HEK293 (cell line): ENCODE measurements around the gene FAM209A.
A peak's percentile ranks its signal among the peaks of the same experiment; 100 is the strongest.

Experiments used
- BCL11B ChIP-seq: fragments of 450-650 bp; formaldehyde crosslinking; IDR thresholded peaks from 2 replicates; pipeline ENCODE4 v1.5.1; 2016; ENCODE audit warnings: low read depth, missing biosample characterization, missing genetic modification characterization
- FEZF1 ChIP-seq: fragments of 450-650 bp; formaldehyde crosslinking; IDR thresholded peaks from 2 replicates; pipeline ENCODE4 v1.5.1; 2016; ENCODE audit warnings: missing biosample characterization, missing genetic modification characterization
- GLIS2 ChIP-seq: fragments of 450-650 bp; formaldehyde crosslinking; IDR thresholded peaks from 2 replicates; pipeline ENCODE4 v1.5.1; 2016; ENCODE audit warnings: missing biosample characterization, missing genetic modification characterization
- KLF1 ChIP-seq: fragments of 450-650 bp; formaldehyde crosslinking; IDR thresholded peaks from 2 replicates; pipeline ENCODE4 v1.5.1; 2016; ENCODE audit warnings: missing biosample characterization, missing genetic modification characterization
- OSR2 ChIP-seq: fragments of 450-650 bp; formaldehyde crosslinking; IDR thresholded peaks from 2 replicates; pipeline ENCODE4 v1.5.1; 2016; ENCODE audit warnings: missing biosample characterization, missing genetic modification characterization
- REPIN1 ChIP-seq: fragments of 450-650 bp; formaldehyde crosslinking; IDR thresholded peaks from 2 replicates; pipeline ENCODE4 v1.5.1; 2017; ENCODE audit warnings: missing biosample characterization, missing genetic modification characterization, low read depth
- SCRT1 ChIP-seq: fragments of 450-650 bp; formaldehyde crosslinking; IDR thresholded peaks from 2 replicates; pipeline ENCODE4 v1.5.1; 2016; ENCODE audit warnings: missing biosample characterization, missing genetic modification characterization, borderline replicate concordance
- ZBTB1 ChIP-seq: fragments of 450-650 bp; formaldehyde crosslinking; IDR thresholded peaks from 2 replicates; pipeline ENCODE4 v1.5.1; 2016; ENCODE audit warnings: missing biosample characterization, missing genetic modification characterization
- ZBTB17 ChIP-seq: fragments of 450-650 bp; formaldehyde crosslinking; IDR thresholded peaks from 2 replicates; pipeline ENCODE4 v1.5.1; 2016; ENCODE audit warnings: missing biosample characterization, missing genetic modification characterization
- ZBTB21 ChIP-seq: fragments of 450-650 bp; formaldehyde crosslinking; IDR thresholded peaks from 2 replicates; pipeline ENCODE4 v1.5.1; 2017; ENCODE audit warnings: missing biosample characterization, missing genetic modification characterization
- ZBTB44 ChIP-seq: fragments of 450-650 bp; IDR thresholded peaks from 2 replicates; pipeline ENCODE4 v1.5.1; 2018; ENCODE audit warnings: missing biosample characterization, mild to moderate bottlenecking, missing genetic modification characterization
- ZBTB48 ChIP-seq: fragments of 450-650 bp; formaldehyde crosslinking; IDR thresholded peaks from 2 replicates; pipeline ENCODE4 v1.5.1; 2016; ENCODE audit warnings: missing biosample characterization, missing genetic modification characterization
- ZNF132 ChIP-seq: fragments of 450-650 bp; formaldehyde crosslinking; IDR thresholded peaks from 2 replicates; pipeline ENCODE4 v1.5.1; 2017; ENCODE audit warnings: missing biosample characterization, missing genetic modification characterization, borderline replicate concordance
- ZNF138 ChIP-seq: fragments of 450-650 bp; formaldehyde crosslinking; IDR thresholded peaks from 2 replicates; pipeline ENCODE4 v1.5.1; 2016; ENCODE audit warnings: missing biosample characterization, missing genetic modification characterization, borderline replicate concordance
- ZNF148 ChIP-seq: fragments of 450-650 bp; formaldehyde crosslinking; IDR thresholded peaks from 2 replicates; pipeline ENCODE4 v1.5.0; 2017; ENCODE audit warnings: missing biosample characterization, missing genetic modification characterization, borderline replicate concordance
- ZNF2 ChIP-seq: fragments of 450-650 bp; formaldehyde crosslinking; IDR thresholded peaks from 2 replicates; pipeline ENCODE4 v1.5.1; 2016; ENCODE audit warnings: missing biosample characterization, missing genetic modification characterization
- ZNF211 ChIP-seq: fragments of 450-650 bp; formaldehyde crosslinking; IDR thresholded peaks from 2 replicates; pipeline ENCODE4 v1.5.1; 2016; ENCODE audit warnings: low read depth, missing biosample characterization, missing genetic modification characterization
- ZNF24 ChIP-seq: fragments of 450-650 bp; formaldehyde crosslinking; IDR thresholded peaks from 2 replicates; pipeline ENCODE4 v1.5.1; 2016; ENCODE audit warnings: missing biosample characterization, missing genetic modification characterization
- ZNF302 ChIP-seq: fragments of 450-650 bp; formaldehyde crosslinking; IDR thresholded peaks from 2 replicates; pipeline ENCODE4 v1.5.1; 2016; ENCODE audit warnings: missing biosample characterization, missing genetic modification characterization, low read depth
- ZNF354C ChIP-seq: fragments of 450-650 bp; formaldehyde crosslinking; IDR thresholded peaks from 2 replicates; pipeline ENCODE4 v1.5.1; 2016; ENCODE audit warnings: missing biosample characterization, missing genetic modification characterization, low read depth, borderline replicate concordance
- ZNF426 ChIP-seq: fragments of 450-650 bp; formaldehyde crosslinking; IDR thresholded peaks from 2 replicates; pipeline ENCODE4 v1.5.1; 2017; ENCODE audit warnings: missing biosample characterization, missing genetic modification characterization, mild to moderate bottlenecking, inconsistent platforms, moderate library complexity
- ZNF549 ChIP-seq: fragments of 450-650 bp; IDR thresholded peaks from 2 replicates; pipeline ENCODE4 v1.5.1; 2018; ENCODE audit warnings: missing biosample characterization, missing genetic modification characterization, mild to moderate bottlenecking, inconsistent platforms, moderate library complexity
- ZNF558 ChIP-seq: fragments of 450-650 bp; formaldehyde crosslinking; IDR thresholded peaks from 2 replicates; pipeline ENCODE4 v1.5.1; 2016; ENCODE audit warnings: missing biosample characterization, missing genetic modification characterization
- ZNF571 ChIP-seq: fragments of 450-650 bp; formaldehyde crosslinking; IDR thresholded peaks from 2 replicates; pipeline ENCODE4 v1.5.0; 2017; ENCODE audit warnings: missing biosample characterization, missing genetic modification characterization
- ZNF623 ChIP-seq: fragments of 450-650 bp; formaldehyde crosslinking; IDR thresholded peaks from 2 replicates; pipeline ENCODE4 v1.5.1; 2016; ENCODE audit warnings: missing biosample characterization, missing genetic modification characterization
- ZNF791 ChIP-seq: fragments of 450-650 bp; formaldehyde crosslinking; IDR thresholded peaks from 2 replicates; pipeline ENCODE4 v1.5.1; 2016; ENCODE audit warnings: missing biosample characterization, missing genetic modification characterization
- ZSCAN4 ChIP-seq: fragments of 450-650 bp; formaldehyde crosslinking; IDR thresholded peaks from 2 replicates; pipeline ENCODE4 v1.5.1; 2017; ENCODE audit warnings: missing biosample characterization, missing genetic modification characterization
- TF ChIP-seq, protein P1 (sequence below): fragments of 450-650 bp; formaldehyde crosslinking; IDR thresholded peaks from 2 replicates; pipeline ENCODE4 v1.5.1; 2016; ENCODE audit warnings: missing biosample characterization, missing genetic modification characterization
- TF ChIP-seq, protein P2 (sequence below): fragments of 450-650 bp; formaldehyde crosslinking; IDR thresholded peaks from 2 replicates; pipeline ENCODE4 v1.5.1; 2016; ENCODE audit warnings: missing biosample characterization, missing genetic modification characterization, borderline replicate concordance

The FAM209A gene

GRCh38 chr20:56554869-56555268 lies 30.3 kb downstream of the FAM209A start (continued):
- TF ChIP-seq ZBTB17 (tag by site-specific recombination) (peak; percentile 58), ZNF549 (tag by site-specific recombination) (no peak), ZBTB44 (tag by site-specific recombination) (peak; percentile 95), ZNF623 (tag by site-specific recombination) (no peak), OSR2 (tag by site-specific recombination) (peak; percentile 63; the same call in 1 of the 2 replicates), ZNF571 (tag by site-specific recombination) (no peak), ZNF2 (tag by site-specific recombination) (no peak), ZBTB48 (tag by site-specific recombination) (no peak), ZNF24 (tag by site-specific recombination) (peak; percentile 59; the same call in 1 of the 2 replicates), ZBTB1 (tag by site-specific recombination) (no peak), ZNF354C (no peak), FEZF1 (tag by site-specific recombination) (peak; percentile 54; the same call in 1 of the 2 replicates), BCL11B (tag by site-specific recombination) (no peak), ZNF211 (tag by site-specific recombination) (no peak), ZNF132 (tag by site-specific recombination) (no peak), GLIS2 (tag by site-specific recombination) (0 out of 2 replicates have a peak, but pooled peaks have one; percentile 30), ZNF138 (tag by site-specific recombination) (no peak), ZSCAN4 (tag by site-specific recombination) (no peak), KLF1 (tag by site-specific recombination) (0 out of 2 replicates have a peak, but pooled peaks have one; percentile 13), ZNF148 (tag by site-specific recombination) (no peak), ZBTB21 (peak; percentile 72), ZNF302 (tag by site-specific recombination) (no peak), ZNF426 (no peak), ZNF791 (peak; percentile 65; the same call in 1 of the 2 replicates), SCRT1 (no peak), REPIN1 (no peak), ZNF558 (tag by site-specific recombination) (peak; percentile 49; the same call in 1 of the 2 replicates)
- TF ChIP-seq, protein P1, sequence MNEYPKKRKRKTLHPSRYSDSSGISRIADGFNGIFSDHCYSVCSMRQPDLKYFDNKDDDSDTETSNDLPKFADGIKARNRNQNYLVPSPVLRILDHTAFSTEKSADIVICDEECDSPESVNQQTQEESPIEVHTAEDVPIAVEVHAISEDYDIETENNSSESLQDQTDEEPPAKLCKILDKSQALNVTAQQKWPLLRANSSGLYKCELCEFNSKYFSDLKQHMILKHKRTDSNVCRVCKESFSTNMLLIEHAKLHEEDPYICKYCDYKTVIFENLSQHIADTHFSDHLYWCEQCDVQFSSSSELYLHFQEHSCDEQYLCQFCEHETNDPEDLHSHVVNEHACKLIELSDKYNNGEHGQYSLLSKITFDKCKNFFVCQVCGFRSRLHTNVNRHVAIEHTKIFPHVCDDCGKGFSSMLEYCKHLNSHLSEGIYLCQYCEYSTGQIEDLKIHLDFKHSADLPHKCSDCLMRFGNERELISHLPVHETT (tag by site-specific recombination): peak; percentile 67; the same call in 1 of the 2 replicates
- TF ChIP-seq, protein P2, sequence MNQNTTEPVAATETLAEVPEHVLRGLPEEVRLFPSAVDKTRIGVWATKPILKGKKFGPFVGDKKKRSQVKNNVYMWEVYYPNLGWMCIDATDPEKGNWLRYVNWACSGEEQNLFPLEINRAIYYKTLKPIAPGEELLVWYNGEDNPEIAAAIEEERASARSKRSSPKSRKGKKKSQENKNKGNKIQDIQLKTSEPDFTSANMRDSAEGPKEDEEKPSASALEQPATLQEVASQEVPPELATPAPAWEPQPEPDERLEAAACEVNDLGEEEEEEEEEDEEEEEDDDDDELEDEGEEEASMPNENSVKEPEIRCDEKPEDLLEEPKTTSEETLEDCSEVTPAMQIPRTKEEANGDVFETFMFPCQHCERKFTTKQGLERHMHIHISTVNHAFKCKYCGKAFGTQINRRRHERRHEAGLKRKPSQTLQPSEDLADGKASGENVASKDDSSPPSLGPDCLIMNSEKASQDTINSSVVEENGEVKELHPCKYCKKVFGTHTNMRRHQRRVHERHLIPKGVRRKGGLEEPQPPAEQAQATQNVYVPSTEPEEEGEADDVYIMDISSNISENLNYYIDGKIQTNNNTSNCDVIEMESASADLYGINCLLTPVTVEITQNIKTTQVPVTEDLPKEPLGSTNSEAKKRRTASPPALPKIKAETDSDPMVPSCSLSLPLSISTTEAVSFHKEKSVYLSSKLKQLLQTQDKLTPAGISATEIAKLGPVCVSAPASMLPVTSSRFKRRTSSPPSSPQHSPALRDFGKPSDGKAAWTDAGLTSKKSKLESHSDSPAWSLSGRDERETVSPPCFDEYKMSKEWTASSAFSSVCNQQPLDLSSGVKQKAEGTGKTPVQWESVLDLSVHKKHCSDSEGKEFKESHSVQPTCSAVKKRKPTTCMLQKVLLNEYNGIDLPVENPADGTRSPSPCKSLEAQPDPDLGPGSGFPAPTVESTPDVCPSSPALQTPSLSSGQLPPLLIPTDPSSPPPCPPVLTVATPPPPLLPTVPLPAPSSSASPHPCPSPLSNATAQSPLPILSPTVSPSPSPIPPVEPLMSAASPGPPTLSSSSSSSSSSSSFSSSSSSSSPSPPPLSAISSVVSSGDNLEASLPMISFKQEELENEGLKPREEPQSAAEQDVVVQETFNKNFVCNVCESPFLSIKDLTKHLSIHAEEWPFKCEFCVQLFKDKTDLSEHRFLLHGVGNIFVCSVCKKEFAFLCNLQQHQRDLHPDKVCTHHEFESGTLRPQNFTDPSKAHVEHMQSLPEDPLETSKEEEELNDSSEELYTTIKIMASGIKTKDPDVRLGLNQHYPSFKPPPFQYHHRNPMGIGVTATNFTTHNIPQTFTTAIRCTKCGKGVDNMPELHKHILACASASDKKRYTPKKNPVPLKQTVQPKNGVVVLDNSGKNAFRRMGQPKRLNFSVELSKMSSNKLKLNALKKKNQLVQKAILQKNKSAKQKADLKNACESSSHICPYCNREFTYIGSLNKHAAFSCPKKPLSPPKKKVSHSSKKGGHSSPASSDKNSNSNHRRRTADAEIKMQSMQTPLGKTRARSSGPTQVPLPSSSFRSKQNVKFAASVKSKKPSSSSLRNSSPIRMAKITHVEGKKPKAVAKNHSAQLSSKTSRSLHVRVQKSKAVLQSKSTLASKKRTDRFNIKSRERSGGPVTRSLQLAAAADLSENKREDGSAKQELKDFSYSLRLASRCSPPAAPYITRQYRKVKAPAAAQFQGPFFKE (tag by site-specific recombination): no peak
